VCaP (cell line): ENCODE data around the gene ACOT7.

ENCODE experiments used
- H3K27ac ChIP-seq: fragments of 450-650 bp; 2 replicates; pipeline ENCODE4 v1.5.1; 2017
- TF ChIP-seq, protein P1 (sequence below): fragments of 450-650 bp; conservative IDR thresholded peaks from 2 replicates; pipeline ENCODE4 v1.5.1; 2017; ENCODE audit warnings: mild to moderate bottlenecking, moderate library complexity

ACOT7 gene

DNA sequence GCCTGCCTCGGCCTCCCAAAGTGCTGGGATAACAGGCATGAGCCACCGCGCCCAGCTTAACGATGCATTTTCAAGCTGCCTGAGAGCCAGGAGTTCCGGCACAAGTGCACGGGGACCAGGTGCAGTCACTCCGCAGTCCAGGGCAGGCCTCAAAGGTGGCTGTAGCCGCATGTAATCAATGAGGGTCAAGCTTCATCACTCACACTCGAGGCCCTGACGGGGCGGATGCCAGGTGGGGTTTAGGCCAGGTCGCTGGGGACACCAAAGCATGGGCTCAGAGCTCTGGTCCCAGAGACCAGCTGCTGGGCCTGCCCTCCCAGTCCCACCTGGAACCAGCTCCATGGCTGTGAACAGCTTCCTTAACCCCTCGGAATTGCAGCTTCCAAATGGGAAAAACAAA lies 106.5 kb downstream of the ACOT7 start:
- TF ChIP-seq, protein P1, sequence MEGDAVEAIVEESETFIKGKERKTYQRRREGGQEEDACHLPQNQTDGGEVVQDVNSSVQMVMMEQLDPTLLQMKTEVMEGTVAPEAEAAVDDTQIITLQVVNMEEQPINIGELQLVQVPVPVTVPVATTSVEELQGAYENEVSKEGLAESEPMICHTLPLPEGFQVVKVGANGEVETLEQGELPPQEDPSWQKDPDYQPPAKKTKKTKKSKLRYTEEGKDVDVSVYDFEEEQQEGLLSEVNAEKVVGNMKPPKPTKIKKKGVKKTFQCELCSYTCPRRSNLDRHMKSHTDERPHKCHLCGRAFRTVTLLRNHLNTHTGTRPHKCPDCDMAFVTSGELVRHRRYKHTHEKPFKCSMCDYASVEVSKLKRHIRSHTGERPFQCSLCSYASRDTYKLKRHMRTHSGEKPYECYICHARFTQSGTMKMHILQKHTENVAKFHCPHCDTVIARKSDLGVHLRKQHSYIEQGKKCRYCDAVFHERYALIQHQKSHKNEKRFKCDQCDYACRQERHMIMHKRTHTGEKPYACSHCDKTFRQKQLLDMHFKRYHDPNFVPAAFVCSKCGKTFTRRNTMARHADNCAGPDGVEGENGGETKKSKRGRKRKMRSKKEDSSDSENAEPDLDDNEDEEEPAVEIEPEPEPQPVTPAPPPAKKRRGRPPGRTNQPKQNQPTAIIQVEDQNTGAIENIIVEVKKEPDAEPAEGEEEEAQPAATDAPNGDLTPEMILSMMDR, result no peak
- H3K27ac ChIP-seq, result no peak overlapping the region

DNA sequence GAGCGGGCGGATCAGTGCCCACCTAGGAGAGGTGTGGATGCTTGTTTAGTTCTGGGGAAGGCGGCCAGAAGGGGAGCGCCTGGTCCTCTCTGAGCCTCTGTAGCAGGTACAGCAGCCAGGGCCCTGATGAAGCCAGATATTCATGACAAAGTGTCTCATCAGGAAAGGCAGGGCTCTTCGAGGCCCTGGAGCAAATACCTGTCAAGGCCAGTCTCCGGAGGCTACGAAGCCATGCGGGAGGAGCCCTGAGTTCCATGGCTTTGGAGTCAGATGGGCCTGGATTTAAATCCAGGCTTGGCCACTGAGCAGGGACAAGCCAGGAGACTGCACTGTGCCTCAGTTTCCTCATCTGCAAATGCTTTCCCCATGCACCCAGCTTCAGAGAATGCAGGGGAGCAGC lies 107.3 kb downstream of the ACOT7 start:
- TF ChIP-seq, protein P1, result no peak
- no peak overlapping the region for H3K27ac ChIP-seq

DNA sequence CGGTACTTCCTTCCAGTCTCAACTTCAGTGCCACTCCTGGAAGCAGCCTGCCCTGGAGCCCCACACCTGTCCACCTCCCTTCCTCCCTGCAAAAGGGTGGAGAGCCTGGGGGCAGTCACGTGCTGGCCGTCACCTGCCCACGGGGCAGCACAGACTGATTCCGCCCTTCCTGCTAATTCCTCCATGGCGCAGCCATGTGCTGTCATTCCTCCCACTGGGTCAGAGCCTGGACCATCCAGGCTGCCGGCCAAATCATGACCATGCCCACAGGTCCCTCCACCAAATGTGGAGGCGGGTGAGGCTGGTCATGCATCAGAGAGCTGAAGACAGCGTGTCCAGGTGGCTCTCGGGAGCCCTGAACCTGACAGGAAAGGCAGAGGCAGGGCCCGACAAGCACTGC lies 108.2 kb downstream of the ACOT7 start:
- TF ChIP-seq, protein P1, result no peak
- H3K27ac ChIP-seq, result no peak overlapping the region

DNA sequence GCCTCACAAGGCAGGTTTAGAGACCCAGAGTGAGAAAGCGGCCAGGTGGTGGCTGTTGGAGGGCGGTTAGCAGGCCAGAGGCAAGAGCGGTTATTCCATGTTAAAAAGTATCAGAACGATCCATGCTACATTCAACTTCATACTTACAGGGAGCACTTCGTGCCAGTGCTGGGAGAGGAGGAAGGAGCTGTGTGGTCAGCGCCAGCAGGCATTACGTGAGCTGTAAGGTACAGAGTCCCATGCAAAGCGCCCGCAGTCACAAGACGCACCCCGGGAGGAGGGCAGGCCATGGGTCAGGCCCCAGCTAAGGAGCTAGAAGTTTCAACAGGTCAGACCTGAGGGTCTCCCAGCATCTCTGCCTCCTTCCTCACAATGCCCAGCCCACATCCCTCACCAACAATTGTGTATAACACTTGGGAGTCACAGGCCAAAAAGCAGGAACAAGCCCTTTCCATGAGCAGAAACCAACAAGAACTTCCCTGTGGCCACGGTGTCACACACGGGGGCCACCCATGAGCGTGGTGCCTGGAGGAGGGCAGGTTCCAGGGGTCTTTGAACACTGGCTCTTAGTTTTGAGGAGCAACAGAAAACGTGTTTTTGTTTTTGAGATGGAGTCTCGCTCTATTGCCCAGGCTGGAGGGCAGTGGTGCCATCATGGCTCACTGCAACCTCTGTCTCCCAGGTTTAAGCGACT lies 110.8 kb downstream of the ACOT7 start:
- no peak overlapping the region for H3K27ac ChIP-seq
- TF ChIP-seq, protein P1, result no peak

DNA sequence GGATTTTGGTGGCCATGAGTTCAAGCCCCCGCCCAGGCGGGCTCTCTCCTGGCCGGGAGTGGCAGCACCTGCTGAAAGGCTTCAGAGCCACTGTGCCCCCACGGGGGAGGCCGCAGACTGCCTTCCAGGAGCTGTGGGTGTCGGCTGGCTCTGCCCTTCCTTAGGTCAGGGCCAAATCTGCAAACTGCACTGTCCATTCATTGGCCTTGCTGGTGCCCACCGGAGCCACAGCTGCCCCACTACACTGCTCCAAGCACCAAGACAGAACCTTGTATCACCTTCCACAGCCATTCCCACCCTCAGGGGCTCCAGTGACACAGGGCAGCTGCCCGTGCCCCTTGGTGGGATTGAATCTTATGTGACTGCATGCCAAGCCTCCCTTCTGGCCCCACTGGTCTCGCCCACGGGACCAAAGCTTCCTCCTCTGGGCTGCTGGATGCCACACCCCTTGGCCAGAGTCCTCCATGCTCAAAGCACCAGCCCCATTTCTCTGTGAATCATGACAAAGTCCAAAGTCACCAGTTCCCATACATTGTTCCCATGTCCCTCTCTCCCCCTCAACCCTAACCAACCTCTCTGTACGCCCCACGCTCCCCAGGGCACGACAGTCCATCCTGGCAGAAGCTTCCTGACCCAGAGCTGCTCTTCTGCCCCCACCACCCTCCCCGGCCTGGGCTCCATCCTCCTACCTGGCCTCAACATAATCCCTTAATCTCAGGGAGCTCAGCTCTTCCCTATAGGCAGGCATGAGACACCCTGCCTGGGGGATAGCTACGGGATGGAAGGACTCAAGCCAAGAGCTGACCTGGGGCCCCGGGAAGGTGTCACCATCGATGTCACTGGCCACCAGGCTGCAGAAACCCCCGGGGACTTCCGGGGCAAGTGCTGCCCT lies 111.8 kb downstream of the ACOT7 start:
- H3K27ac ChIP-seq, result no peak overlapping the region
- TF ChIP-seq, protein P1, result no peak

DNA sequence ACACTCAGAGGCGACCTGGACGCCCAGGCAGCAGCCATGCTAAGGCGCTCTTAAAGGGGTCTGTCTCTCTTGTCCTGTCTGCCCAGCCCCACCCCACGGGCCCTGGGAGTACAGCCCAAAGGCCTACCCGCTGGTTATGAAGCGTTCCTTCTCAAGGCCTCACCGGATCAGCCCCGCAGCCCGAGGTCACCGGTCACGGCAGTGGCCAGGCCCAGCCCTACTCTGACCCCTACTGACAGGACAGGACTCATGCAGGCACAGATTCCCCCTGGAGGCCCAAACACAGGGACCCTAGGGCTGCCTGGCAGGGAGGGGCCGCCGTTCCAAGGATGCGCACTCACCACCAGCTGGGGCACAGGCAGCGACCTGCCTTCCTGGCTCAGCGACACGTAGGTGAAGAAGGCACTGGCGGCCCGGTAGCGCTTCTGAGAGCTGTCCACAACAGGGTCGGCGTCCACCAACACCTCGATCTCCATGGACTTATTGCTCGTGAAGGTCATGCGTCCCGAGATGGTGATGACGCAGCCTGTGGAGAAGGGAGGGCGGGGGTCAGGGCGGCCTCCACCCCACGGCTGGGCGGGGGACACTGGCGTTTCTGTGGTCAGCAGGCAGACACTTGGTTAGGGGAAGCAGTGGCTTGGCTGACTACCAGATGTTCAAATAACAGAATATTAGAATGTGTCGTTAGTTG lies 112.7 kb downstream of the ACOT7 start:
- no peak overlapping the region for H3K27ac ChIP-seq
- TF ChIP-seq, protein P1, result peak; percentile 58
